Measurements from ENCODE around the gene PLET1. TPM values are rescaled to one million over a fixed set of nuclear protein-coding genes. Genes with fewer than 3 reads are reported as not detected.

Gene PLET1
- total RNA-seq, 2 experiments from 2014 or later, result not detected

GRCh38 chr11:112298535-112298934 lies 37.9 kb upstream of the PLET1 start:
- Histone ChIP-seq H3K79me2 (ENCODE audit: insufficient read depth, low read depth, low read length) (no peaks in the 10 kb centered on the region), H4K20me1 (ENCODE audit: insufficient read depth, low read length) (no peaks in the 10 kb centered on the region), H3K27ac (ENCODE audit: low read depth, low read length, poor library complexity, severe bottlenecking) (no peak overlapping the region), H2AFZ (ENCODE audit: low read length) (no peak overlapping the region), H3K9me2 (ENCODE audit: insufficient read depth, low read length) (no peaks in the 10 kb centered on the region), H3K4me2 (ENCODE audit: low read length) (no peak overlapping the region), H3K36me3 (ENCODE audit: insufficient read depth, low read length) (no peaks in the 10 kb centered on the region), H3K4me3 (ENCODE audit: low read depth, low read length, poor library complexity, severe bottlenecking) (no peak overlapping the region), H3K4me1 (ENCODE audit: insufficient read depth, low read length, poor library complexity, severe bottlenecking) (no peaks in the 10 kb centered on the region), H3K9me3 (ENCODE audit: low read length) (no peaks in the 10 kb centered on the region)
- POLR2A ChIA-PET, result no interaction called here
- CTCF ChIA-PET (ENCODE audit: unreplicated experiment), result no interaction called here
- DNase-seq (ENCODE audit: low spot score), result no peak
- TF ChIP-seq, protein P1, sequence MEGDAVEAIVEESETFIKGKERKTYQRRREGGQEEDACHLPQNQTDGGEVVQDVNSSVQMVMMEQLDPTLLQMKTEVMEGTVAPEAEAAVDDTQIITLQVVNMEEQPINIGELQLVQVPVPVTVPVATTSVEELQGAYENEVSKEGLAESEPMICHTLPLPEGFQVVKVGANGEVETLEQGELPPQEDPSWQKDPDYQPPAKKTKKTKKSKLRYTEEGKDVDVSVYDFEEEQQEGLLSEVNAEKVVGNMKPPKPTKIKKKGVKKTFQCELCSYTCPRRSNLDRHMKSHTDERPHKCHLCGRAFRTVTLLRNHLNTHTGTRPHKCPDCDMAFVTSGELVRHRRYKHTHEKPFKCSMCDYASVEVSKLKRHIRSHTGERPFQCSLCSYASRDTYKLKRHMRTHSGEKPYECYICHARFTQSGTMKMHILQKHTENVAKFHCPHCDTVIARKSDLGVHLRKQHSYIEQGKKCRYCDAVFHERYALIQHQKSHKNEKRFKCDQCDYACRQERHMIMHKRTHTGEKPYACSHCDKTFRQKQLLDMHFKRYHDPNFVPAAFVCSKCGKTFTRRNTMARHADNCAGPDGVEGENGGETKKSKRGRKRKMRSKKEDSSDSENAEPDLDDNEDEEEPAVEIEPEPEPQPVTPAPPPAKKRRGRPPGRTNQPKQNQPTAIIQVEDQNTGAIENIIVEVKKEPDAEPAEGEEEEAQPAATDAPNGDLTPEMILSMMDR (conservative IDR thresholded peaks at IDR 0.05; ENCODE audit: low read length), result no peak
- no TSS peak for BruUV-seq (replicated peaks)
- intact Hi-C loops (cut with micrococcal nuclease; ENCODE audit: unreplicated experiment), result no loop called here

DNA sequence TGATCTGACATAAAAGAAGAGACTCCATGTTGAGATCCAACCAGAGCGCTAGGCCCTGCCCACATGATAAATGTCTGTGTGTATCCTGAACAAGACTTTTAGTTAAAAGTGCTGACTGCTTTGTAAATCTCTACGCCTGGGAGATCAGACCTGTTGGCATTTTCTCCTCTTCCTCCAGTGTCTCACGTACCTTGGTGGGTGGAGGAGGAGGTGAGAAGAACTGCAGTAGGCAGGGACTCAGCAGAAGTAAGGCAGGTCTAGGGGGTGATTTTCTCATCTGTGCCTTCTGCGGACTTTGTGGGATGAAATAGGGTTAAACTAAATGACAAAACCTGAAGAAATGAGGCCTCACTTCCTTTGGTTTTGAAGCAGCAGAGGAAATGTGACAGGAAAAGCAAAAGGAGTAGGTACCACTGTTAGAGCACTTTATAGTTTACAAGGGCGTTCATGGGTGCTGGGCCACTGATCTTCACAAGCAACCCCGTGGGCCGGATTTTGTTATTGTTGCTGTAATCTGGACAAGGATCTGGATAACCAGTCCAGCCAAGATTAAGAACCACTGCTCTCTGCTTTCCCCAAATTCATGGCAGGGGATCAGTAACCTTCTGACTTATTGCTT lies 36.7 kb upstream of the PLET1 start:
- no peak overlapping the region for H3K4me2 ChIP-seq (ENCODE audit: low read length)
- no peak overlapping the region for H3K4me3 ChIP-seq (ENCODE audit: low read depth, low read length, poor library complexity, severe bottlenecking)
- H3K27ac ChIP-seq (ENCODE audit: low read depth, low read length, poor library complexity, severe bottlenecking), result no peak overlapping the region
- CTCF ChIA-PET (ENCODE audit: unreplicated experiment), result no interaction called here
- no peak for DNase-seq (ENCODE audit: low spot score)
- no peaks in the 10 kb centered on the region for H3K9me3 ChIP-seq (ENCODE audit: low read length)
- no peaks in the 10 kb centered on the region for H3K4me1 ChIP-seq (ENCODE audit: insufficient read depth, low read length, poor library complexity, severe bottlenecking)
- intact Hi-C loops (cut with micrococcal nuclease; ENCODE audit: unreplicated experiment), result no loop called here
- no peaks in the 10 kb centered on the region for H4K20me1 ChIP-seq (ENCODE audit: insufficient read depth, low read length)
- no TSS peak for BruUV-seq (replicated peaks)
- H3K36me3 ChIP-seq (ENCODE audit: insufficient read depth, low read length), result no peaks in the 10 kb centered on the region
- H3K9me2 ChIP-seq (ENCODE audit: insufficient read depth, low read length), result no peaks in the 10 kb centered on the region
- POLR2A ChIA-PET, result no interaction called here
- H2AFZ ChIP-seq (ENCODE audit: low read length), result no peak overlapping the region
- H3K79me2 ChIP-seq (ENCODE audit: insufficient read depth, low read depth, low read length), result no peaks in the 10 kb centered on the region
- no peak for TF ChIP-seq EZH2phosphoT487 (IDR thresholded peaks at IDR 0.05; ENCODE audit: borderline replicate concordance, low read depth, low read length)
- TF ChIP-seq, protein P1 (conservative IDR thresholded peaks at IDR 0.05; ENCODE audit: low read length), result no peak

DNA sequence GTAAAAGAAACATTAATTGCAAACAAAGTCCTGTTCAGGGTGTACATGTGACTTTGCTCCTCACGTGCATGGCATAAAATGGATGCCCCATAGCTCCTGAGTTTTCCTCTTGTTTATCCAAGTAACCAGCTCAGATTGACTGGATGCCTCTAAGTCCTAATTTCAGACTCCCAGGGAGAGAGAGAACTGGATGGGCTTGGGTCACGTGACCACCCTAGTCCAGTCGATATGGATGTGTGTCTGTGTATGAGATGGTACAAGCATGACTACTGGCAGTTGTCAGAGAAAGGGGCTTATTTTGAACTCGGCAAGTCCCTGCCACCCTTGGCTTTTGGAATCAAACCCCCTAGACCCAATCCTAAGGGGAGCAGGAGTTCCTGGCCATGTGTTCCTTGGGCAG lies 35.4 kb upstream of the PLET1 start:
- H2AFZ ChIP-seq (ENCODE audit: low read length), result no peak overlapping the region
- intact Hi-C loops (cut with micrococcal nuclease; ENCODE audit: unreplicated experiment), result no loop called here
- H3K27ac ChIP-seq (ENCODE audit: low read depth, low read length, poor library complexity, severe bottlenecking), result no peak overlapping the region
- no peak for DNase-seq (ENCODE audit: low spot score)
- no peak overlapping the region for H3K4me2 ChIP-seq (ENCODE audit: low read length)
- no TSS peak for BruUV-seq (replicated peaks)
- CTCF ChIA-PET (ENCODE audit: unreplicated experiment), result no interaction called here
- no peak overlapping the region for H3K4me3 ChIP-seq (ENCODE audit: low read depth, low read length, poor library complexity, severe bottlenecking)
- no peaks in the 10 kb centered on the region for H3K36me3 ChIP-seq (ENCODE audit: insufficient read depth, low read length)
- H3K9me3 ChIP-seq (ENCODE audit: low read length), result no peaks in the 10 kb centered on the region
- no peaks in the 10 kb centered on the region for H4K20me1 ChIP-seq (ENCODE audit: insufficient read depth, low read length)
- TF ChIP-seq, protein P1 (conservative IDR thresholded peaks at IDR 0.05; ENCODE audit: low read length), result no peak
- no peak for TF ChIP-seq EZH2phosphoT487 (IDR thresholded peaks at IDR 0.05; ENCODE audit: borderline replicate concordance, low read depth, low read length)
- no peaks in the 10 kb centered on the region for H3K9me2 ChIP-seq (ENCODE audit: insufficient read depth, low read length)
- no peaks in the 10 kb centered on the region for H3K79me2 ChIP-seq (ENCODE audit: insufficient read depth, low read depth, low read length)
- H3K4me1 ChIP-seq (ENCODE audit: insufficient read depth, low read length, poor library complexity, severe bottlenecking), result no peaks in the 10 kb centered on the region
- POLR2A ChIA-PET, result interaction anchor here (0.5 kb wide), 1 partner anchor 802 kb away, joined by 3 read pairs; no protein-coding TSS in a partner anchor
